GM18907 (cell line): ENCODE data around the gene FOXO1.
A peak's percentile ranks its signal among the peaks of the same experiment; 100 is the strongest.

Experiments
- ATAC-seq: cut with Tn5 transposase; IDR thresholded peaks from one replicate; pipeline ENCODE4 v1.9.1; 2021; ENCODE audit warnings: mild to moderate bottlenecking, moderate library complexity; ENCODE audit not compliant: unreplicated experiment

The FOXO1 gene

DNA sequence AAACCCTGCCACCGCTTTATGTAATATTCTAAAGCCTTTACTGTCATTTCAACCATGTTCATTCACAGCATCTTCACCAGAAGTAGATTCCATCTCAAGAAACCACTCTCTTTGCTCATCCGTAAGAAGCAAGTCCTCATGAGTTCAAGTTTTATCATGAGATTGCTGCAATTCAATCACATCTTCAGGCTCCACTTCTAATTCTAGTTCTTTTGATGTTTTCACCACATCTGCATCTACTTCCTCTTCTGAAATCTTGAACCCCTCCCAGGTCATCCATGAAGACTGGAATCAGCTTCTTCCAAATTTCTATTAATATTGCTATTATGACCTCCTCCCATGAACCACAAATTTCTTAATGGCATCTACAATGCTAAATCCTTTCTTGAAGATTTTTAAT is 83.9 kb downstream of the FOXO1 start:
- no peak for ATAC-seq

DNA sequence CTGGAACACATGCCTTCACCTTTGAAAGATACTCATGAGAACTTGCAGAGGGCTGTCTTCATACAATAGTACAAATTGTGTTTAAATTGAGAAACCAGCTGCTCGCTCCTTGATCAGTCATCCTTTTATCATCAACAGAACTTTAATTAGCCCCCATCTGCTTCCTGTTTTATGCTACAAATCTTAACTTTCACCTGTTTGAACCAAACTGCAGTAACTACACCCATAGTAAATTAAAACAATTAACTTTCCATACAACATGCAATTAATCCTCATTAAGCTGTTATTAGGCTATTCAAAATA is 85.2 kb downstream of the FOXO1 start:
- ATAC-seq: no peak

DNA sequence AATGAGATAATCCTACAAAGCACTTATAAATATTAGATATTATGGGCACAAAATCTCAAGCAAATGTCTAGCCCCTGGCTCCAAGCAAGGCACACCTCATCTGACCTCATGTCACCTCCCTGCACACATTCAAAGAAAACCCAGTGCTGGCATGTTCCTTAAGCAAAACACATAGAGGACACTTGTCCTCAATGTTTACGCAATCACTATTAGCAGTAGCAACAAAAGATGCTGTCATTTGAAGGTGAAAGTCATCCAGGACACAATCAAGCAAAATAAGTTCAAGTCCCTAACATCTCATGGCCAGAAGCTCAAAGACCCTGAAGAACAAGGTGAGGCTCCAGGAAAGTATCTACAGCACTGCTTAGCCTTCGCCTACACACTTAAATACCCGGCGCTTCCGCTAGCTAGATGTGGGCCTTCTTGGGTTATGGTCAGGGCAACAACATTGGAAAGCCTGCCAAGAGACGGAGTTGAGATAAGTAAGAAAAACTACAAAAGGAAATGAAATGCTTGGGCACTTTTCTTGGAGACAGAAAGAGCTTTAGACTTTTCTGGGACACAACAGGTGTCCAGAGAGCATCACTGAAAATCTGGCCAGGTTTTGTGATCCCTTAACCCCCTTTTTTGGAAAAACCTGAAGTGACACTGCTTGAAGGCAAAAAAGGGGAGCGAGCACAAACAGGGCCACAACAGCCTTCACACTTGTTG is 85.7 kb downstream of the FOXO1 start:
- no peak for ATAC-seq

DNA sequence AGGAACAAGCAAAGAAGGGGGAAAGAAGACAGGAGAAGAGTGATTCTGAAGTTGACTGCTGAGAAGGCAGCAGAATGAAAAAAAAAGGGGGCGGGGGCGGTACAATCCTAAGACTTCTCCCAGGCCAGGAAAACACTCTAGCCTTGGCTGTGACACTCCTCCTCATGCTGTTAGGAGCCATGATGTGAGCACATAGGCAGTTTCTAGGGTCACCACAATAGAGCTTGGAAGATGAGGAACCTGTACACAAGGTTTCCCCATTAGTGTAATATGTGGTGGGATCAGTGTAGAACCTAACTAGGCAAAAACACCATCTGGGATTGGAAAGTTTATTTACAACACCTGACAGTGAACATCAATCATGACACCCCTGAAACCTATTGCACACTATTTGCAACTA is 86.9 kb downstream of the FOXO1 start:
- no peak for ATAC-seq

DNA sequence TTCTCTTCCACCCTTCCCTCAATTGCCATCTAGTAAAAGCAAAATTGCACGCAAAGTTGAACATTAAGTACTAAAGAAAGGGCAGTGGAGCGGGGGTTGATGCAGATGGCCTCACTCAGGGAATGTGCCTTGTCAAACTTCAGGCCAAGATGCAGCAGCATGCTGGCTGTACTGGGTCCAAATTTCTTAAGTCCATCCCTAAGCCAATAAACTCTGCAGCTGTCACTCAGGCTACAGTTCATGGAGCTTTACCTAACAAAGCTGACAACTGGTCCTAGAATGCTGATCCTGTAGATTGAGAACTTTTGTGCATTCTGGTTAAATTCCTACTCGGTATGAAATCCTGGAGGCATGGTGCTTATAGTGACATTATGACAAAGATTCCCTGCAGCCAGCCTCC is 88.4 kb downstream of the FOXO1 start:
- ATAC-seq: no peak

DNA sequence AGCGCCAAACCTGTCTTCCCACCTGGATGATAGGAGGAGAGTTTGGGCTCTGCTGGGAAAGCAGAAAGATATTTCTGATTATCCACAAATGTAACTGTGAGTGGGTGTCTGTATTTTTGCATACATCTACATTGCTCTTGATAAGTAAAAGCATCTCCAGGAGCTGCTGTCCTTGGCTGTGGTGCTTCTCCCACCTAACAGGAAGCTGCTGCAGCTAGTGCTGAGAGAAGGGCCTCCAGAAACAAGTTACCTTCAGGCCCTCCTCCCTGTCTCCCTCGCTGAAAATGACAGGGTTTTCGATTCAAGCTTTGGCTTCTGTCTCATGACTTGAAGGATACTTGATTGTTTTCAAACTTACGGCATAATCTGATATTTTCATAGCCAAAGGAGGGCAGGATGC is 90.1 kb downstream of the FOXO1 start:
- no peak for ATAC-seq

DNA sequence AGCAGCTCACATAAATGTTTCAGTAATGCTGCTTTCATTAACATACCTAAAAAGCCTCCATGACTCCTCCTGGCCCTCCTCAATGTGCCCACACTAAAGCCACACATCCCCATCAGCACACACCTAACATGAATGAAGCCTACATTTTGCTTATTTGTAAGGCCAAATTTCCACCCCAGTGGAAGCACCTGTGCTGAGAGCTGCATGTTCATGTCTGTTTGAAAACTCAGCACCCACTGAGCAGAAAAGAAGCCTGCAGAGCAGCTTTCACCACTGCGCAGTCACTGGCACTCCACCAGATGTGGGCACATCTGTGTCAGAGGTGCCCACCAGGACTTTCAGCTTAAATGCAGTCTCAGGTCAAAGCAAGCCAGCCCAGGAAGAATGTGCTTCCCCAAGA is 93.5 kb downstream of the FOXO1 start:
- no peak for ATAC-seq

DNA sequence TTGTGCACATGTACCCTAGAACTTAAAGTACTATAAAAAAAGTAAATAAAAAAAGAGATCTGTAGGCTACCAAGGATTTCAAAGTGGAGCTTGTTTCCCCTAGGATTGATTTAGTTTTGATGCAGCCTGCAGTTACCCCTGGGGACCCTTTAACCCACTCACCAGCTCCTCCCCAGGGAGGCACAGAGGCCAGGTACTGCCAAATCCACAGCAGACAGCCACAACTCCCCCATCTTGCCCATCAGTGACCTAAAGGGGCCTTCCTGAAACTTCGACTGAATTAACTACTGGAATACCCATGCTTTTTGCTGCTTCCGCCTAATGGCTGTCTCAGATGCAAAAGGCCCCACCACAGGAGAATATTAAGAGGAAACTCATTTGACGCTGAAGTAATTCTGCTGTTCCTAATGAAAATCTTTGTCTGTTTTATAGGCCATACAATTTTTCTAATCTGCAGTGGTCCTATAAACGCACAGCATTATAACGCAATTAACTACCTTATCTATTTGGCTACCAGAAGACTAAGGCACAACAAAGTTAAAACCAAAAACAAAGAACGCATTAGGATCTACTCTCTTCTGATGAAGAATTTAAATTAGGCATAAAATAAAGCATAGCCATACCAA is 95.0 kb downstream of the FOXO1 start:
- no peak for ATAC-seq

DNA sequence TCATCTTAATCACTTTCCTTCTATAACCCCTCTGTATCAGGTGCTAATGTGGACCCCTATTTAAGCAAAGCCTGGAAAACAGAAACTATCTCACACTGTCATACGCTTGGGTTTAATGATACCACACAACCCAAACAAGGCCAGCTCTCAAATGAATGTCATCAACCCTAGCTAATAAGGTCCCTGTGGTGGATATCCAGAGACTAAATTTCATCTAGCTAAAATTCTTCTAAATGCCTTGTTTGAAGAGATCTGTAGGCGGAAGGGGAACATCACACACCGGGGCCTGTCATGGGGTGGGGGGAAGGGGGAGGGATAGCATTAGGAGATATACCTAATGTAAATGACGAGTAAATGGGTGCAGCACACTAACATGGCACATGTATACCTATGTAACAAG is 95.5 kb downstream of the FOXO1 start:
- no peak for ATAC-seq

DNA sequence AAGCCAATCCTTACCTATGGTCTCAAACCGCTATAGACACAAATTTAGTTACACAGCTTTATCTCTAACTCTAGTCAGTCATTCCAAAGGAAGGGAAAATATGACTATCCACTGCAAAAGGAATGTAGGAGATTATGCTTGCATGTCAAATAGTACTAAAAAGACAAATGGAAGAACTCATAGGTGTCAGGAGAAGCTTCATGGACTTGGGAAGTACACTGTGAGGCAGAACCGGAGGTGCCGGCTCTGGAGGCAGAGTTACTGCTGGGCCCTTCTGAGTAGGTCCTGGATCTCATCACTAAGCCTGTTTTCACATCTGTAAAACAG is 97.5 kb downstream of the FOXO1 start:
- no peak for ATAC-seq

DNA sequence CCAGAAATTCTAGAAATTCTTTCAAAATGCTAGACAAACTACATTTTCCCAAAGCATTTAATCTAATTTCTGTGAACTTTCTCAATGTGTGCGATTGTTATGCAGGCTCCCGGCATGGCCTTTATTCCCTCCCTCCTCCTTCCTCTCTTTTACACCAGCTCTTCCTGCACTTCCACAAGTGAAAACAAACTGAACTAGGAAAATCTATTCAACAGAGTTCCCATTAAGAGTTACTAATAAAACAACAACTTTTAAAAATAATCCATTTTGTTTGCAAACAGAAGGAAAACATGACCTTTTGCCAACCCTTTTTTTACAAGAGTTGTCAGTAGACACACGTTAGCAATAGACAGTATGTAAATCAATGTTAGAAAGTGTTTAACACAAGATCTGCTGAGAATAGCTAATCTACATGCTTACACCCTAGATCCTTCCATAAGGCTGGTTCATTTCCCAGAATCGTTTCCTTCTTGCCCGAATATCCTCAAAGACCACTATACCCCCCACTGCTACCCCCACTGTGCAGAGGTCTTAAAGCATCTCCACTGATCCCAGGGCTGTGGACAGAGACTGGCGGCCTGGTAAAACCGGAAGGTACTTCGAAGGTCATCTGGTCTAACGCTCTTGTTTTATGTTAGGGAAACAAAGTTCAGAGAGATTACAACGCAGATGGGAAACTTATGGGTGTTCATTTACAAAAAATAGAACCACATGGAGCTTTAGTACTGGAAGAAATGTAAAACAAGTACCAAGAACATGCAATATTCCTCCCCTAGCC is 98.0 kb downstream of the FOXO1 start:
- ATAC-seq: no peak

DNA sequence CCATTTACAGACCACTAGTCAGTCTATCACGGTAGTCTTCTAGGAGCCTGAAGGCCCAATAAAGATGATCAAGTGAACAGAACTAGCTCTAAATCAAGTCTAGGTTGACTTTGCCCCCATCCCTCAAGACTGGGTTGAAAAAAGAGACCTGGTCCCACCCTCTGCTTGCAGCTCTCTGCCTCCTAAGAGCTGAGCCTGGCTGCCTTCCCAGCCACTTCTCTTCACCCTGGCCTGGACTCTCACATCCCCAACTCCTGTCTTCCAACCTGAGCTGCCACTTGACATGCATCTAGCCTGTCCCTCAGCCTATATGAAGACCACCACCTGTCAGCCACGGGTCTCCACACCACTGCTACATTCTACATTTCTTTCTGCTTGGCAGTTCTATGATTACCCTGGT is 99.6 kb downstream of the FOXO1 start:
- ATAC-seq: no peak

DNA sequence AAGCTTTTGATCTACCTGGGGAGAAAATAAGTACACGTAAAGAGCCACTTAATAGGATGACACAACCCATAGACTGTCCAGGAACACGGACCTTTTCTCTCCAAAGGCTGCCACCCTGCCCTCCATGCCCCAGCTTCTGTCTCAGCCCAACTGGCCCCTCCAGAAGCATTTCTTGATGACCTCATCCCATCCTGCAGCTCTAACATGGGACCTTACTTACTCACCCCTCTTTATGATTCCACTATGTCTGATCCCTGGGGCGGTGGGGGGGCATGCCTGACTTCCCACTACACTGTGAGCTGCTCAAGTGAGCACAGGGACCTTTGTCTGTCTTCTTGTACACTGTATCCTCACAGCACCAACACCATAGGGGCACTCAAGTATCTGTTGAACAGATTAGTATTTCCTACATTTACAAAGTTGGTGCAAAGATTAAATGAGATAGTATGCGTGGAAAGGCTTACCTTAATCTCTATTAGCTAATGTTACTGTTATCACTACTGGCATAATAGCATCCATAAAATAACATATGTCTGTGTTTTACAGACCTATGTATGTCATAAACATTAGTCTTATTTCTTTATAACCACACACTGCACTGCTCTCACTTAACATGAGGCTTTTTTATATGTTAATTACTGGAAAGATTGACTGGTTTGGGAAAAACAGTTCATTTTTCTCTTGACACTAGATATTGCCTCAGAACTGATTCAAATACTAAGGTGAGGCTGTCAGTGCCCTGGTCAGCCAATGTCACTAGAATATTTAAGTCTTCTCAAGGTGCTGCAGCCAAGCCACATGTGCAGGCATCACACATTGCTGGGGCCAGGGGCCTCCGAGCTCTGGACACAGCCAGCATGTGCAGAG is 100.9 kb downstream of the FOXO1 start:
- no peak for ATAC-seq

DNA sequence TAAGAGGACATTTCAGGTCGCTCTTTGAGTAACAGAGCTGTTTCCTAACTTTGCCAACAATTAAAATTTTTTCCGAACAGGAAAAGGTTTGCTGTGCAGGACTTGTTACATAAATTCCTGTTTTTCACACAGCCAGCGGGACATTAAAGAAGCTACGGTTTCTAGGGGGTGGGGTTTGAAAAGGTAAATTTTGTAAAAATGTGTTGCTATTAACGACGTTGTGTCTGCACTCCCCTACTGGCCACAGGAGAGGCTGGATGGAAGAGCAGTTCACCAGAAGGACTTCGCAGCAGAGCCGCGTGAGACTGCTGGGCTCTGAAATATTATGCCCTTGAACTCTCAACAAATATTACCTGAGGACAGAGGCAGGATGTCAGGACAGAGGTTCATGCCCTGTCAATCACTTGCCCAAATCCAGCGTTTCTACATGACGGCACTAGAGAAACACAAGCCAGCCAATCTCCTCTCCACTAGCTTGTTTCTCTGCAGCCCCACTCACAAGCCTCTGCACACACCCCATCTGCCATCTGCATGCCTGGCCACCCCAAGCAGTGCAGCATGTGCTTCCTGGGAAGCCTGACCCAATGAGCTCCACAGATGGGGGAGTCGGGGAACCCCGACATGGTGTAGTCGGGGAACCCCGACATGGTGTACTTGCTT is 102.0 kb downstream of the FOXO1 start:
- peak; percentile 56 for ATAC-seq

DNA sequence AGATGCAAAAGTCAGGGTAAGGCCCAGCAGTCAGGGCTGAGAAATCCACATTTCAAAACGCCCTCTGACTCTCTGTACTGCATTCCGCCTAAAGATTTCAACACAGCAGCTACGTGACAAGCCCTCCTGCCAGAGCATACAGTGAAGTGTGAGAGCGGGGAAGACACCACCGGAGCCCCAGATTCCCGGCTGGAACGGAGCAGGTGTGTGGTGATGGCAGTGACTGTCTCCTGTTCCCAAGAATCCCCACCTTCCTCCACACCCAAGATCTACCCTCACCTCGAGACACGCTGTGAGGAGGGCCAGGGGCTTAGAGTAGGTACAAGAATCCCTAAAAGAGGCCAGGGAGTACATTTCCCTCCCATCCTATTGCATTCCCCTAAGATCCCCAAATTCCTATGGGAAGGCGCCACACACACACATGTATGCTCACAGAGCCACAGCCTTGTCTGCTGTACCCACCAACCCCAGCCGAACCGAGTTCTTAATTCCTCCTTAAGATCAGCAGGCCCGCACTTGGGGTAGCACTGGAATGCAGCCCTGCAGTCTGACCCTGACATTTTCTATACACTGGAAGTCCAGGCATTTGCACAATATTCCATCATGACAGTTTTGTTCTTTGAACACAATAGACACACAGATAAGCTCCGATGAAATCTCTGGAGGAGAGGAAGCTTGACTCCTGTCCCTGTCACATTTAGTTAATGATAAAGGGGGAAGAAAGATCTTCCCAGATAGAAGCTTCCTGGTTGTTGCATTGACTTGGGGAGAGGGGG is 102.9 kb downstream of the FOXO1 start:
- ATAC-seq: no peak

DNA sequence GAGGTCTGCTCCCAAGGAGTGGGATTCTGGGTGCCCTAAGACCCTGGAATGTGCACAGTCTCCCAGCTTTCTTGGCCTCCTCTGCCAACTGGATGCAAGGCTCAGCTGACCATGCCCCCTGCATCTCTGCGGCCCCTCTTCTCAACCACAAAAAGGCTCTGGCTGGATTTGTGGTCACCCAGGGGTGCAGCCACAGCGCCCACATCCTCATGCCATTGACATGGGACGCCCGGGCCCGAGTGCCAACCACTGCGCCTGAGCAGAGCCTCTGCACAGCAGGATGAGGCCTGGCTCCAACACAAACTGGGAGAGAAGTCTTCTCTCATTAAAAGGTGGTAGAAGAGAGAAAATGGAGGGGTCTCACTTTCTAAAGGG is 103.5 kb downstream of the FOXO1 start:
- no peak for ATAC-seq

DNA sequence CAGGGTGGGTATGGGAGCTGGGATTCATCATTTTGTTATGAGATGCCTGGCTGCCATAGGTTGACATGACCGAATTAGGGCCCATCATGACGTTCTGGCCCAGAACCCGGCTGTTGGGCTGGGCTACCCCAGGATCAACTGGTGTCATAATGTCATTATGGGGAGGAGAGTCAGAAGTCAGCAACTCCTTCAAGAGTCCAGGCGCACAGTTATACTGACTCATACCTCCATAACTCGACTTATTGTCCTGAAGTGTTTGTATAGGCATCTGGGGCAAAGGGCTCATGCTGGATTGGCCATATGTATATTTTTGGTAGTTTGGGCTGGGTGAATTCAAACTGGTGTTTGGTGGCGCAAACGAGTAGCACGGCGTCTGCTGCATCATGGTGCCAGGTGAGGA is 106.5 kb downstream of the FOXO1 start:
- no peak for ATAC-seq

DNA sequence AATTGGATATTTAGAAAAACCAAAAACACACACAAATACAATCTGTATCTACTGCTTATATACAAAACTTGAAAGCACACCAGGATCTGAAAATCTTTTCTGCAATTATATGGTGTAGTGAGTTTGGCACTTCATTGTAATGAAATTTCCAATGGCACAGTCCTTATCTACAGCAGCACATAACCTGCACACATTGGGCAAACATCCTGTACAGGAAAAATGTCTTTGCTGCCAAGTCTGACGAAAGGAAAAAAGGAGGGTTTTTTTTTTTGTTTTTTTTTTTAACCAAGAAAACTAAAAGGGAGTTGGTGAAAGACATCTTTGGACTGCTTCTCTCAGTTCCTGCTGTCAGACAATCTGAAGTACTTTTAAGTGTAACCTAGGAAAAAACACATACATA is 107.8 kb downstream of the FOXO1 start:
- no peak for ATAC-seq

DNA sequence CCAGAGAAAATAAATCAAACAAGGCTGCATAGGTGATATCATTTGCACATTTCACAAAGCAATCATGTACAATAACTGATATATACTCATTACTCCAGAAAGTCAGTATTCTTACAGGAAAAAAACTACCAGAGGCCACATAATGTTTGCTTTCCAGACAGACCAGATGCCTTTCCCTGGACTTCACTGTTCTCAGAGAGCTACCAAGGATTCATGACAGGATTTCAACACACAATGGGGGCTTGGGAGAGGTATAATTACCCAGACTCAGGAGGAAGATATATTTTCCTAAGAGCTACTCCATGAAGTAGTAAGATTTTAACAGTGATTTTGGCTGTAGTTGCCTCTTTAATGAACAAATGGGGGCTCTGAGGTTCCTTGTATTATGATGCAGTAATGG is 110.0 kb downstream of the FOXO1 start:
- ATAC-seq: no peak

DNA sequence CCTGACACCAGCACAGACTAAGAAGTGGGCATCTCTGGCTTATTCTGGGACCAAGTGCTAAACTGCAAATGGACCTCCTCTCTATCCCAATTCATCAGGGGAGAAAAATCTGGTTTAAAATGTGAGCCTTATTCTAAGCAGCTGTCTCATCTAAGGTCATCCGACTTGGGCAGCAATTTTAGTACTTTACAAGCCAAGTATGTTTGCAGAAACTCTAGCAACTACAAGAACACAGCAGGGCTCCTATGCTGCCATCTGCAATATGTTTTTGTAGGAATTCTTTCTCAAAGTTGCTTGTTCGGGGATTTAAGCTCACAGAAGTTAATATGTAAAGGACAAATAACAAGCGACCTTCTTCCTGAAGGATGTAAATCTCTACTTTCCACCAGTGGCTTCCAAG is 113.1 kb downstream of the FOXO1 start:
- no peak for ATAC-seq
